ENCODE data around the gene MRPS9.

MRPS9 gene
- 7.2 to 22.9 (median 14.1) reads per million in 17 experiments for total RNA-seq

DNA sequence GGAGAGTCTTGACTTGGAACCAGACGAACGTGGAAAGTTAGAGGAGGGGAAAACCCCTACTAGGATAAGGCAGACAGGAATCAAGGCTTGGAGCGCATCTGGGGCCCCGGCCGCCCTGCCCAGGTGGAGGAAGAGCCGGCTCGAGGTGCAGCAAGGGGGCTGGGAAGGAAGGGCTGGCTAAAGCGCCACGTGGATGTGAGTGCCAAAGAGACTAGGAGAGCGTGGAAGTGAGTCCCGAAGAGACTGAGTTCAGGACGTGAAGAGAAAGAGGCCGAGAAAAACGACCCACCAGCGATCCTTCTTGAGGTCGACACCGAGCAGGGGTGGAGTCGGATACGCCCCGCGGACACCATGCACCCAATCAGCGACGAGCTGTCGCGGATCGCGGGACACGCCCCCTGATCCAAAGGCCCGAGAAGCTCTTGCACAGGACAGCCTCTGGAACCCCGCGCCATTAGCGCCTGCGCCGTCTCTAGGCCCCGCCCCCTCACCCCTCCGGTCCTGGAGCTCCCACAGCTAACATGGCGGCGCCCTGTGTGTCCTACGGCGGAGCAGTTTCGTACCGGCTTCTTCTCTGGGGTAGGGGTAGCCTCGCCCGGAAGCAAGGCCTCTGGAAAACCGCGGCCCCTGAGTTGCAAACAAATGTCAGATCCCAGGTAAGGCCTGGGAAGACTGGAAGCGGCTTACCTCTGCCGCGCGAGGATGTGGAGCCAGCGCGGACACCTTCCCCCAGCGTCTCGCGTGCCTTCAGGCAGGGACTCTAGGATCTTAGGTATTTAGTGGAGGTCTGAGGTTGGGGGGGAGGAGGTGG lies at the start of gene MRPS9:
Gene MRPS9, plus strand, starts transcription at position 498 of the 811 bp plus-strand sequence. Its CDS starts 24 bp downstream, at position 522.
- DNase-seq, result peak; percentile 97 to 99 (median 98)

DNA sequence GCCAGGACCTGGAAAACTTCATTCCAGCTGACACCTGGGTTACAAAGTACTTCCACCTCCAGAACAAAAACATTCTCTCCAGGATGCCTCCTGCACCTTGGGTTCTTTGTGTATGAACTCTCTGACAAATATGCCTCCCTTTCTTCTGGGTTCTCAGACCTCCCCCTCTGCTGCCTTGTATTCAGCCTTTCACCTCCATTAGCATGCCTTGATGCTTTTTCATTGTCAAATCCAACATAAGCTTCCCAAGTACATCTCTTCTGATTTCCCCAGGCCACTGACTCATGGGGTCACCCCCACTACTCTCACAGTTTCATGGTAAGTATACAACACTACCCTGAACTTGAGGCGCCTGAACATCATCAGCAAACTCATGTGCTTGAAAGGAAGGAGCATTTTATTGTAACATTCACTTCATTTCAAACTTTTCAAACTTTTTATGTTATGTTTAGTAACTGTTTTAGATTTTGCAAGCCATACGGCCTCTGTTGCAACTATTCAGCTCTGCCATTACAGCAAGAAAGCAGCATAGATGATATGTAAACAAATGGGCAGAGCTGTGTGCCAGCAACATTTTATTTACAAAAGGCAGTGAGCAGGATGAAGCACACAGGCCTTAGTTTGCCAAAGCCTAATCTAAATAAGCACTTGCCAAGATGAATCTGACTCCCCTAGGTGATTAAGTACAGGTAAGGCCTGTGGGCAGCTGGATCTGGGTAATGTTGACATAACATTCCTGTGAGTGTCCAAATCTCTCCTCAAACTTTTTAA lies 32.5 kb upstream of the MRPS9 start:
- DNase-seq, result no peak

DNA sequence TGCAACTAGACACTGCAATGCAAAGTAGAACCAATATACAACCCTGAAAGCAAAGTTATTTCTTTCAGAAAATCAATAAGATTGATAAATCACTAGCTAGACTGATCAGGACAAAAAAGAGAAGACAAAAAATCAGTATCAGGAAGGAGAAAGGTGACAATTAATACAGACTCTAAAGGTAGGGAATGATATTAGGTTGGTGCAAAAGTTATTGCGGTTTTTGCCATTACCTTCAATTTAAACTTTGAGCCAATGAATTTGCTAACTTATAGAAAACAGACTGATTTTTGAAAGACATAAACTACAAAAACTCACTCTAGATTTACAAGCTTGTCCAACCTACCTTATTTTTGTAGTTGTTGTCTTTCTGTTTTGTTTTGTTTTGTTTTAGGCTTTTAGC lies 30.5 kb upstream of the MRPS9 start:
- DNase-seq, result no peak

DNA sequence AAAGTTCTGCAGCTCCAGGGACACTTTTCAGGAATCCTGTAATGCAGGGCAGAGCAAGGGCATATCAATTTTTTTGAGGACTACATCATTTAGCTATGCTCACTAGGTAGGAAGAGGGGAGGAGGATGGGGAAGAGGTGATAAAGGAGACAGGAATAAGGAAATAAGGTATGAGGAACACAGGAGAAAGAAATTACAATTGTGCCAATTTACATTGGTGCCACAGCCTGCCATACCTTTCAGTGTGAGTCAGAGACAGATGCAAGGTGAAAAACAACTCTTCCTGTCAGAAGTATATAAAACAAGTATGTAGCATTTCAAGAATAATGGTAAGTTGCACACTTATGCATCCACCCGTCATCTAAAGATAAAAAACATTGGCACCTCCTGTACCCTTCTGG lies 5.4 kb upstream of the MRPS9 start:
- DNase-seq, result no peak

DNA sequence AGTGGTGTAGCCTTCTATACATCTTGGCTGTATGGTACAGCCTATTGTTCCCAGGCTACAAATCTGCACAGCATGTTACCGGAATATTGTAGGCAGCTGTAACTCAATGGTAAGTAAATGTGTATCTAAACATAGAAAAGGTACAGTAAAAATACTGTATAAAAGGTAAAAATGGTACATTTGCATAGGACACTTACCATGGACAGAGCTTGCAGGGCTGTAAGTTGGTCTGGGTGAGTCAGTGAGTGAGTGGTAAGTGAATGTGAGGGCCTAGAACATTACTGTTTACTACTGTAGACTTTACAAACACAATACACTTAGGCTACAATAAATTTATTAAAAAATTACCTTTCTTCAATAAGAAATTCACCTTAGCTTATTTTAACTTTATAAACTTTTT lies 3.7 kb upstream of the MRPS9 start:
- DNase-seq, result no peak

DNA sequence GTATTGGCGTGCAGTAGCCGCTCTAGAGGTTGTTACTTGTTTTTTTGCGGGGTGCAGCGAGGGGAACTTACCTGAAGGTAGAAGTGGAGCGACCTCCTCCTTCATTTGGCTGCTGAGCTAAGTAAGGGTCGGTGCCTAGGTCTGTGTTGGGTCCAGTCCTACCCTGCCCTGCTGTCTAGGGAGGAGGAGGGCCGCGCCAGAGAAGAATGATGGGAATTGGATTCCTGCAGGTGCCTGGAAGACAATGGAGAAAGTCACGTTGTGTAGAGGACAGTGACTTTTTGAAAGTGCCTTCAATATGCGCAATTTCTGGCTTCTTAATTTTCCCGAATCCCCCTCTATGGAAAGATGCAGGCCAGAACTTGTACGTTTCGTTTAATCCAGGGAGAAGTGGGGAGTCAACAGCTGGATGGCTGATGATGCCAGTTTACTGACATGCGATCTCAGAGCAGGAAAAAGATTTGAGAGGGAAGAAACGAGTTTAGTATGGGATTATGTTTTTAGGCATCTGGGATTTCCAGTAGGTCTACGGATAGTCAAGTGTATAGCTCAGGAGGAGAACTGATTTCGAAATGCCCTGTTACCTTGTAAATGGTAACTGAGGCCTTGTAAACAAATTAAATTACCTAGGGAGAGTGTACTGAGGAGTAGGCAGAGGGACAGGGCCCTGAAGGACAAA lies 653 bp downstream of the MRPS9 start:
- peak in 2 of 4 experiments; percentile 1 to 5 for DNase-seq

DNA sequence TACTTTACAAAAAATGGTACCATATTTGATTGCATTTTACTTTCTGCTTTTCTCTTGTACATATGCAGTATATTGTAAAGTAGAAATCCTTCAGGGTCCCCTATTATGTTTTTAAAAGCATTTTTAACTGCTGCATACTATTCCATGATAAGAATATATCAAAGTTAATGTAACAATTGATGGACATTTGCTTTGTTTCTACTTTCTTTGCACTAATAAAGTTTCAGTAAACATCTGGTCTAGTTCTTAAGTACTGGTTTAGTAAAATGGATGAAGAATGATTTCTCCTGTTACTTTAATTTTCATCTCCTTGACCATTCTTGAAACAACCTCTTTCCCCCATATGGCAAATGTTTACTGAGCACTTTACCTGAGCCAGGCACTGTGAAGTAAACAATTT lies 1.7 kb downstream of the MRPS9 start:
- no peak for DNase-seq

DNA sequence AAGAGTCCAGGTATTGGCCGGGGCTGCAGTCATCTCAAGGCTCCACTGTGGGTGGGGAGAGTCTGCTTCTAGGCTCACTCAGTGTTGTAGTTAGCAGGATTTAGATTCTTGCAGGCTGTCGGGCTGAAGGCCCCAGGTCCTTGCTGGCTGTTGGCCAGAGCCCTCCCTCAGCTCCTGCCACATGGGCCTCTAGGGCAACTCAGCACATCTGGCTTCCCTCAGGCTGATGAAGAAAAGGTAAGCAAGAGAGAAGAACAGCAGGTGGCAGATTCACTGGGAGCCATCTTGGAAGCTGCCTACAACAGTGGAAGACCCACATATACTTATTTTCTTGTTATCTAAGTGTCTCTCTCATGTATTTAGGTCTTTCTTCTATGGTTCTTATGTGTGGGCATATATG lies 4.3 kb downstream of the MRPS9 start:
- no peak for DNase-seq

DNA sequence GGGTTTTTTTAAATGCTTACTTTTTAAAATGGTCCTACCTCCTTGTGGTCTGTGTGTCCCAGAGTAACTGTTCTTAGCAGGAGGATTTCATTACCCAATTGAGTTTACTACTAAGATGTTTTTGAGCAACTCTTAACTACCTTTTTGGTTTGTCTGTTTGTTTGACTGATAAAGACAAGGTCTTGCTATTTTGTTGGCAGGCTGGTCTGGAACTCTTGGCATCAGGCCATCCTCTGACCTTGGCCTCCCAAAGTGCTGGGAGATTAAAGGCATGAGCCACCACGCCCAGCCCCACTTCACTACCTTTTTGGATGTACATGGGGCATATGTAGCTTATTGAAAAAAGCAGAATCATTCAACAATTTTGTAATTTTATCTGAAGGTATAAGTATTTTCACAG lies 14.9 kb downstream of the MRPS9 start:
- DNase-seq, result no peak

DNA sequence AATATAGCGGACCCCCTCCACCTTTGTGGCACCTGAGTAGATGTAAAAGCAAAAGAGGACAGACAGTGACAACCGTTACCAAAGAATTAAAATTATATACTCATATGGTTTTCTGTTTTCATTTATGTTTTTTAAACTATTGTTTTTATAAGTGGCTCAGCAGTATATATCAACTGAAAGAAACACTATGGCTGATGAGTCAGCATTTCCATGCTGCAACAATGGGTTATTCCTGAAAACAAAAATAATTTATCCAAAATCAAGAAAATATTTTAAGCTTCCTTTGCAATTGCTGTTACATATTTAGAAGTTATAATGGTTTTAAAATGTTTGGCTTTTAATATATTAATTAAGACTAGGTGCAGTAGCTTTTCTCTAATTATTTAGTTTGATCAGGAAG lies 17.7 kb downstream of the MRPS9 start:
- DNase-seq, result no peak

DNA sequence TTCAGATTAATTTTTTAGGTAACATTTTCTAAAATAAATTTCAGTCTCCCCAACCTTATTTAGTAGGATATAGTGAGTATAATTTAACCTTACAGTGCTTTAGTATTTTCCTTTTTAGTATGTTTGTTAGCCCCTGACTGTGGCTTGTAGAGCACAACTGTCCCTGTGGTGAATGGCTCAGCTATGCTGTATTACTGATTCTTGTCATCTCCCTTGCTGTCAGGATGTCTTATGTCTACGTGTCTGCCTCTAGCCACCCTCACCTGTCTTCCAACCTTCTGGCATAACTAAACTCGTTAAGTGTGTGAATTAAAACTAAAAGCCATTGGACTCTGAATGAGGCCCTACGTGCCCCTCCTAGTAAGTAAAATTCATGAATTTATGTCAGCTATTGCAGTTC lies 18.4 kb downstream of the MRPS9 start:
- no peak for DNase-seq

DNA sequence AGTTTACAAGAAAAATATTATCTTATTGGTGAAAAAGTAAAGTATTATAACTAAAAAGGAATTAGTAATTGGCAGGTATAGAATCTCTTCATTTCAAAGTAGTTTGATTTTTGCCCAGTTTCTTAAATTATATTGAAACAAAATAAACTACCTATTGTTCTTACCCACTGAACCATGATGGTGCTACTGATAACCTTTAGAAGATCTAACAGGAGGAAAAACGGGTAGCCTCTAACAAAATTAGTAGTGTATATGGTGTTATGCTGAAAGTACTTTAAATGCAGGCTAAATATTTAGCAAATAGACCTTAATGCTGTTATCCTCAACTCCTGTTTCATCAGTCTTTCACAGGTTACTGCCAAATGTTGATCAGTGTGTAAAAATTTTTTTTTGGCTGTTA lies 19.1 kb downstream of the MRPS9 start:
- DNase-seq, result no peak

DNA sequence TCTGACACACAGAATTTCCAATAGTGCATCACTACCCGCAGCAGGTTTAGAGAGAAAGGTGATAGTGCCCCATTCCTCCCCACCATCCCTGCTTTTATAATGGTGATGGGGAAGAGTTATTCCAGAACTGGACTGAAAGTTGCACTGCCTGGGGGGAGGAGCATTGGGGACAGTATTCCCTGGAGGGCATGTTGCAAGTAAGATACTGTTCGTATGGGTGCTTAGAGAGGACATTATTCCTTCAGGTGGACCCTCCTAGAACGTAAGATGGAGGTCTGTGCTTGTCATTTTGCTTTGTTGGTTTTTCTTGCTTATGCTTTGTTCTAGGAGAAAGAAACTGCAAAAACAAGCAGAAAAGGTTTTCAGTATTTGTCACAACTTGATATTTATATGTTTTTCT lies 23.7 kb downstream of the MRPS9 start:
- no peak for DNase-seq

DNA sequence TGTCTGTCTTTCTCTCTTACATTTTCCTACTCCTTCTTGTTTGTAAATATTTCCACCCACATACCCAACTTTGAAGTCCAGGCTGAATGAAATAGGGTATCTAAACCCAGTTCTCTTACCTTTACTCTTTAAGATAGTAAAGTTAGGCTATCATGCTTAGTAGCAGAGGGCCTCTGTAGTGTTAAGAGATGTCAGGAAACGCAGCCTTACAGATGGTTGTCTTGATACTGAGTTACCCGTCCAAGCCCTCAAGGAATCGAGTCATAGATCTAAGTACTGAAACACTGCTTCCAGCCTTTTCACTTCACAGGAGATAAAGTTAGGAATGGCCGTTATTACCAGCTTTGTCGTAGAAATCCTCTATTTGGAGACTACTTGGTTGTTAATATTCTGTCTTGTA lies 24.3 kb downstream of the MRPS9 start:
- no peak for DNase-seq

DNA sequence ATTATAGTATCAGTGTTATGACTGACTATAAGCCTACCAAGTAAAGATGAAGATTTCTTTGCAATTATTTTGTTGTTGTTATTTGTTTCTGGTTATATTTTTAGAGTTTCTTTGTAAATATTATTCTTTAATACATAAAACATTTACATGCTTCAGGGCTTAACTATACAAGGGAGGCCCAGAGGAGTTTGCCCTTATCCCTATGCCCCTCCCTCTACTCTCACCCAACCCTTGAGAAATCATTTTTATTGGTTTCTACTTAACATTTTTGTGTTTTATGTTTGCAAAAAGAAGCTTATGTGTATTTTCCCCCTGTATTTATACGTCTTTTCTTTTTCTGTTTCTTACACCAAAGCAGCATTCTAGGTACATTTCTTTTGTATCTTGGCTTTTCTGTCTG lies 30.5 kb downstream of the MRPS9 start:
- no peak for DNase-seq

DNA sequence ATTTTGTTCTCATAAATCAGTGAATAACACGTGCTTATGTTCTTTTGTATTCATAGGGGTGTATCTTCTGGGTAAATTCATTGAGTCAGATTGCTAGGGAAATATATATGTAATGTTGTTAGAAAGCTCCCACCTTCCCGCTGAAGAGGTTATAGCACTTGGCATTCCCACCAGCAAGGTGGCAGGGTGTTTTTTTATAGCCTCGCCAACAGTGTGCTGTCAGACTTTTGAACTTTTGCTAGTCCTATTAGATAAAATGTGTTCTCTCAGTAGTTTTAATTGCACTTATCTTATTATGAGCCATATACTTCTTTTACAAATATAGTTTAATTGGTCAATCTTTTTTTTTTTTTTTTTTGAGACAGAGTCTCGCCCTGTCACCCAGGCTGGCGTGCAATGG lies 31.0 kb downstream of the MRPS9 start:
- no peak for DNase-seq

DNA sequence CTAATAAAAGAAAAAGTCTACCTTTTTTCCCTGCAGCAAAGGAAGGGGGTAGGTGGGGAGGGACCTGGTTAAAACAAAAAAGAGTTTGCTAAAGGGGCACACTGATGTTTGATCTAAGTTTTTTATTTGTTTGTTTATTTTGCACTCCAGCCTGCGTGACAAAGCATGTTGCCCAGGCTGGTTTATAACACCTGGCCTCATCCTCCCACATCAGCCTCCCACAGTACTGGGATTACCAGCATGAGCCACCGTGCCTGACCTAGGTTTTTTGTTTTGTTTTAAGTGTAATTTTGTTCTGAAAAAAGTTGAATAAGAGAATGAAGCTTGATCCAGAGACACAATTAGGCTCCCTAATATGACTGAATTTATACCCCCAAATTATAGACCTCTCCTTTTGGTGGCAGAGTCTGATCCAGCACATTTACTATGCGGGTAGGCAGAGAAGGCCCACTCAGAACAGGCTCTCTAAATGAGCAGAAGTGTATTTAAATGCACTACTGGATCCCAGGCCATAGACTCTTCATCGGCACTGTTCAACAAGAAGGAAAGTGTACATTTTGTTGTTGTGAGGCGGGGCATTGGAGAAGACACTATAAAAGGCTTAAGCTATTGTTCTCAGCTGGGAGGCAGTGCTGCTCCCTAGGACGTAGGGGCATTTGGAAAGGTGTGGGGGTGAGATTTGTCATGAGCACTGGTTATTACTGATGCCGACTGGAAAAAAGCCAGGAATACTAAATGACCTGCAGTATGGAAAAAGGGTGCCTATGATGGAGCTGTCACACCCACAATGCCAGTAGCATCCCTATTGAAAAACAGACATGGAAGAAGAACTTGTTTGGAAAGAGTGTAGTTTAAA lies 32.4 kb downstream of the MRPS9 start:
- no peak for DNase-seq

DNA sequence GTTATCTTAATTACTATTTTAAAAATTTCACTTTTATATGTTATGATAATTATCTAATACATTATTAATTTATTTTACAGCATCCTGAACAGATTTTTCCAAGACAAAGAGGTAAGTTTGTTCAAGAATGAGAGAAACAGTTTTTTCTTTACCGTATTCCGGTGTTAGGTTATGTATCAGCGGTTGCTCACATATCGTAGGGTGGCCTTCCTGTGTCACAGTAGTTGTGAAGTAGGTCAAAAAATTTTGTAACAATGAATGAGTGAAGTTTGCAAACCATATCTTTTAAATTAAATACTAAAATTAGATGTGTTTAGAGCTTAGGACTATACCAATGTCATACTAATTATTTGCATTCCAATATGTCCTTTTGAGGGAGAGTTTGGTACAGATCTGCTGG lies 33.5 kb downstream of the MRPS9 start:
- no peak for DNase-seq

DNA sequence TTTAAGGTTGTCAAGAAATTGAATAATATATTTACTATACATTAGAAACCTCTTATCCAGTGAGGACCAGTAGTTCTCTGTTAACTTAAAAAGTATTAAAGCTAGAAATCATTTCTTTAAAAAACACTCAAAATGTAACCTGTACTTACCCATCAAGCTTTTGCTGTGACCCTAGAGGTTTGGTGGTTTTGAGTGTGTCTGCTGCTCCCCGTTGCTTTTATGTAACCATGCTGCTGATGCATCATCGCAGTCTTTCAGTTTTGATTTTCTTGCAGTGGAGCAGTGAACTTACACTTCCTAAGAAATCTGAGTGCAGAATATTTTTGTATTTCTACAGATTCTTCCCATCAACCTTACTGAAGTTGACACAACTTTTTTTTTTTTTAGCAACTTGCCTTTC lies 34.2 kb downstream of the MRPS9 start:
- no peak for DNase-seq

DNA sequence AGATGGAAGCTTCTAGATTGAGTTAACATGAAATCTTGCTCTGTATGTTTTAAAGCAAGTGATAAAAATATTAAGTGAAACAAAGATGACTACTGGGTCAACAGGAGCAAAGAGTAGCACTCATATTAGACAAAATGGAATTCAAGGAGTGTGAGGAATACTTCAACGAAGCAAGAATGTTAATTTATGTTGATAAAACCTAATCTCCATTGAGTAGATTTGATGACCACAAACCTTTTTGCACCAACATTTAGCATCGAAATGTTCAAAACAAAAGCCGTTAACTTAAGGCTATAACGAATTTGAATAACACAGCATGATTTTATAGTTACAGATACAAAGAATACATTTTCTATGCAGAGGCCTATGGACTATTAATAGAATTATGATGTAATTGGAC lies 35.7 kb downstream of the MRPS9 start:
- no peak for DNase-seq

DNA sequence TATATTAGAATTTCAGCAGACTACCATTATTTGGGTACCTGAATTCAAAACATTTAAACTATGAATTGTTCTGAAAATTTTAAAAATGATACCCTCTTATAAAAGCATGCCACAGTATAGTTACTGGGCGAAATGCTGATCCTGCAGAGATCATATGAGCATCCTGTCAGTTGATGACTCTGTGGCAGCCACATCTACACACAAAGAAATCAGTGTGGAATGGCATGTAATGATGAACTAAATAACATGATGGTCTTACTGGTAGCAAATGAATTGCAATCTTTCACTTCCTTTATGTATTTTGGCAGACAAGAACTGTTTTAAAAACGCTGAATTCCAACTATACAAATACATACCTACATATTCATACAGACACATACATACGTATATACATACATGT lies 38.3 kb downstream of the MRPS9 start:
- no peak for DNase-seq

DNA sequence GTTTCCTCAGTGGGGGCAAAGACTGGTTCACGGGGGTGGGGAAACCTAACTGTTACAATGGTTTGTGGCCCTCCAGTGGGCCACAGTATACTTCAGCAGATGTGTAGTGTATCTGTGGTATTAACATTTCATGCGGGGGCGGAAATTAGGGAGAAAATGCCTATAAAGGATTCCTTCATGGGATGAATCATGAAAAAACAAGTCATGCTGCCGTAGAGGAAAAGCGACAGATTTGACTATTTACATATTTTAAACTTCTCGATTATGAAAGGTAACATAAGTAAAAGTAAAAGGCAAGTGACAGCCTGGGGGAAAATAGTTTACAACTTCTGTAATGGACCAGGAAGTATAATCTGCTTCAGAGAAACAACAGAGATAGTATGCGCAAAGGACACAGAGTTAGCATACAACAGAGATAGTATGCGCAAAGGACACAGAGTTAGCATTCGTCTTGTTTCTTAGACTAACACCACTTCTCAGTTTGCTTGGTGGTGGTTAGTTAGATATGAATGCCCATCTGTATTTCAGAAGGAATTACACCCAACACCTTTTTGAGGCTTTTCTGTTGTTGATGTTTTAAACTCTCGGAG lies 41.1 kb downstream of the MRPS9 start:
- DNase-seq, result no peak

All from suppressor macrophage (primary cell).